Gastroesophageal sphincter (tissue), 3 donors: ENCODE data around the gene STUM.

Source experiments
- EP300 ChIP-seq: sonication (generic); formaldehyde crosslinking; IDR thresholded peaks from one replicate; pipeline ENCODE4 v1.6.1; 2017; ENCODE audit warnings: antibody characterized with exemption, mild to moderate bottlenecking
- POLR2A ChIP-seq, 2 donors: fragments of 450-650 bp; IDR thresholded peaks; one replicate each; pipeline ENCODE4 v1.6.1; 2017; ENCODE audit warnings: antibody characterized with exemption in 2 of 2, mild to moderate bottlenecking in 2 of 2, moderate library complexity in 1 of 2
- POLR2AphosphoS5 ChIP-seq: sonication (generic); formaldehyde crosslinking; IDR thresholded peaks from one replicate; pipeline ENCODE4 v1.6.1; 2017; ENCODE audit warnings: antibody characterized with exemption
- TF ChIP-seq, protein P1 (sequence below), 4 experiments: fragments of 200-600 bp in 2 of 4; fragments of 450-650 bp in 2 of 4; sonication (generic) in 1 of 4; IDR thresholded peaks; one replicate each; pipeline ENCODE4 v1.5.1; 2017 to 2019; ENCODE audit warnings: antibody characterized with exemption in 4 of 4, mild to moderate bottlenecking in 2 of 4, moderate library complexity in 2 of 4

DNA sequence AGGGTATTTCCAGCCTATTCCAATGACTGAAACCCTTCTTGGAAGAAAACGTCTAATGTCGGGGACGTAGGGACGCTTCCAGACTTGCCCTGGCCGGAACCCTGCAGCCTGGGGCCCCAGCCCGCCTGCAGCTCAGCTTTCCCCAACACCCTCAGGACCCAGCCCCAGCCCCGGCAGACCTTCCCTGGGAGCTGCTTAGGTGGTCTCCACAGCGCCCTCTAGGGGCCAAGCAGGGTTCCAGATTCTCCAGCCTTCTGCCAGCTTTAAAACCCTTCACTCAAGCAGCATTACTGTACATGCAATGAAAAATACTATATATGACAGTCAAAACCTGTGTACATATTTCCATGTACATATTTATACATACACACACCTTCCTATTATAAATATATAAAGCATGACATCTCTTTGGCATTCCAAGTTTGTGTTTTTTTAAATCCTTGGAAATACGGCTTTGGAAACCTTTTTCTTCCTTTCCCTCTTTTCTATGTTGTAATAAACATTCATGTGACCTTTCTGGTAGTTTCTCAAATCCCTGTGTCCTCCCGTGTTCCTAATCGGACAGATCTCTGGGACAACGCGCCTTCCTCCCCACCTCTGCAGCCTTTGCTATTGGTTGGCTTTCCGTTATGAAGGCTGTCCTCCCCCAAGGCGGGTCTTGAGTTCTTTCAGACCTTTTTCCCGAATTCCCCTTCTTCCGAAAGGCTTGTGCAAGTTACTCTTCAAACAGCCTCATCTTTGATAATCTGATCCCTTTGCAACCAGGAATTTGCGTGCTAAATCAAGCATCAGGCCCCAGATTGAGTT is 60.3 kb downstream of the STUM start:
- TF ChIP-seq, protein P1, sequence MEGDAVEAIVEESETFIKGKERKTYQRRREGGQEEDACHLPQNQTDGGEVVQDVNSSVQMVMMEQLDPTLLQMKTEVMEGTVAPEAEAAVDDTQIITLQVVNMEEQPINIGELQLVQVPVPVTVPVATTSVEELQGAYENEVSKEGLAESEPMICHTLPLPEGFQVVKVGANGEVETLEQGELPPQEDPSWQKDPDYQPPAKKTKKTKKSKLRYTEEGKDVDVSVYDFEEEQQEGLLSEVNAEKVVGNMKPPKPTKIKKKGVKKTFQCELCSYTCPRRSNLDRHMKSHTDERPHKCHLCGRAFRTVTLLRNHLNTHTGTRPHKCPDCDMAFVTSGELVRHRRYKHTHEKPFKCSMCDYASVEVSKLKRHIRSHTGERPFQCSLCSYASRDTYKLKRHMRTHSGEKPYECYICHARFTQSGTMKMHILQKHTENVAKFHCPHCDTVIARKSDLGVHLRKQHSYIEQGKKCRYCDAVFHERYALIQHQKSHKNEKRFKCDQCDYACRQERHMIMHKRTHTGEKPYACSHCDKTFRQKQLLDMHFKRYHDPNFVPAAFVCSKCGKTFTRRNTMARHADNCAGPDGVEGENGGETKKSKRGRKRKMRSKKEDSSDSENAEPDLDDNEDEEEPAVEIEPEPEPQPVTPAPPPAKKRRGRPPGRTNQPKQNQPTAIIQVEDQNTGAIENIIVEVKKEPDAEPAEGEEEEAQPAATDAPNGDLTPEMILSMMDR (IDR thresholded peaks at IDR 0.05) = peak in 3 of 4 experiments; percentile 63 to 86 (median 73)
- TF ChIP-seq POLR2AphosphoS5 (no peak), POLR2A (IDR thresholded peaks at IDR 0.05) (no peak), EP300 (no peak)
